Esophagus squamous epithelium (tissue), 4 donors: ENCODE measurements around the gene TRIM29.

Experiments used
- POLR2A ChIP-seq, 4 donors: fragments of 450-650 bp; IDR thresholded peaks; one replicate each; pipeline ENCODE4 v1.6.1; 2017; ENCODE audit warnings: antibody characterized with exemption in 4 of 4, mild to moderate bottlenecking in 4 of 4, moderate library complexity in 3 of 4
- TF ChIP-seq, protein P1 (sequence below), 6 experiments: fragments of 450-650 bp in 4 of 6; fragments of 200-600 bp in 2 of 6; sonication (generic) in 2 of 6; IDR thresholded peaks; one replicate each; pipeline ENCODE4 v1.5.1; 2016 to 2019; ENCODE audit warnings: antibody characterized with exemption in 6 of 6, mild to moderate bottlenecking in 4 of 6, moderate library complexity in 4 of 6

DNA sequence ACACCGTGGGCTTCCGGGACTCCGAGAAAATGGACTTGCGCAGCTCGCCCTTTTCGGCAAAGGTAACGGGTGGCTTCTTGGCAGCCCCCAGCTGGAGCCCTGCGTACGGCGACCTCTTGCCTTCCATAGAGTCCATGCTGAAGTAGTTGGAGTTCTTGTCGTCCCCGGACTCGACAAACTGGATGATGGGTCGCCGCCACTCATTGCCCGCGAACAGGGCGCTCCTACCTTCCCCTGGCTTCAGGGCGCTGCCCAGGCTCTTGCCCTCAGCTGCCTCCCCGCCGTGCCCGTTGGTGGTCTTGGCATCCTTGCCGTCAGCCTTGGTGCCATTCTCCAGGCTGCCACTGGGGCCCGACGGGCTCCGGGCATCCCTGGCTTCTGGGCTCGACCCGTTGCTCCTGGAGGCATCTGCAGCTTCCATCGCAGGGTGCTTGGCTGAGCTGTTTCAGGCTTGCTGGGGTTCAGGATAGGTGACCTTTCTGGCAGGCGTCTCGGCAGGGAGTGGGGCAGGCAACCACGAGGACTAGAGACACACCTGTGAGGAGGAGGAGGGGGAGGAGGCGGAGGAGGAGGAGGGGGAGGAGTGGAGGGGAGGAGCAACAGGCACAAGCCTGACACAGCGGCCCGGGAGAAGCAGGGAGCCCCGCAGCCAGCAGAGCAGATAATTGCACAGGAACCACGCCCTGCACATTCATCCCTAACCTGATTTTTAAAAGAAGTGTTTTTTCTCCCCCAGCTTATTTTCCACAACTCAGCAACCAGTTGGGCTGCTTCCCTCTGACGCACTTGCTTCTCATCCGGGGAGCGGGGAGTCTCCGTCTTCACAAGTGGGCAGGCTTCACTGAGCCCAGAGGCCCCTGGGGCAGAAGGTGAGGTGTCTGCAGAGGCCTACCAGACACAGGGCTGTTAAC, at the start of gene TRIM29:
- TF ChIP-seq POLR2A (IDR thresholded peaks at IDR 0.05): peak in 3 of 4 donors; percentile 40 to 74 (median 61)
- TF ChIP-seq, protein P1, sequence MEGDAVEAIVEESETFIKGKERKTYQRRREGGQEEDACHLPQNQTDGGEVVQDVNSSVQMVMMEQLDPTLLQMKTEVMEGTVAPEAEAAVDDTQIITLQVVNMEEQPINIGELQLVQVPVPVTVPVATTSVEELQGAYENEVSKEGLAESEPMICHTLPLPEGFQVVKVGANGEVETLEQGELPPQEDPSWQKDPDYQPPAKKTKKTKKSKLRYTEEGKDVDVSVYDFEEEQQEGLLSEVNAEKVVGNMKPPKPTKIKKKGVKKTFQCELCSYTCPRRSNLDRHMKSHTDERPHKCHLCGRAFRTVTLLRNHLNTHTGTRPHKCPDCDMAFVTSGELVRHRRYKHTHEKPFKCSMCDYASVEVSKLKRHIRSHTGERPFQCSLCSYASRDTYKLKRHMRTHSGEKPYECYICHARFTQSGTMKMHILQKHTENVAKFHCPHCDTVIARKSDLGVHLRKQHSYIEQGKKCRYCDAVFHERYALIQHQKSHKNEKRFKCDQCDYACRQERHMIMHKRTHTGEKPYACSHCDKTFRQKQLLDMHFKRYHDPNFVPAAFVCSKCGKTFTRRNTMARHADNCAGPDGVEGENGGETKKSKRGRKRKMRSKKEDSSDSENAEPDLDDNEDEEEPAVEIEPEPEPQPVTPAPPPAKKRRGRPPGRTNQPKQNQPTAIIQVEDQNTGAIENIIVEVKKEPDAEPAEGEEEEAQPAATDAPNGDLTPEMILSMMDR (IDR thresholded peaks at IDR 0.05): peak in 3 of 6 experiments; percentile 40 to 64 (median 45)
